Measurements from ENCODE around the gene ACBD4.

Gene ACBD4

GRCh38 chr17:45098081-45098868 lies 37.2 kb upstream of the ACBD4 start:
- Histone ChIP-seq H3K4me3 (ENCODE audit: low read depth, low read length) (no peak overlapping the region), H3K36me3 (ENCODE audit: control insufficient read depth in 2 of 2, insufficient read depth in 1 of 2, low read length in 2 of 2) (peaks cover 60 to 90% of the 10 kb centered on the region in 2 experiments), H3K27ac (ENCODE audit: extremely low read depth, low read depth, low read length) (peak overlapping the region; percentile 37; the same call in 1 of the 2 replicates), H3K9me3 (ENCODE audit: control insufficient read depth, insufficient read depth, low read depth, low read length) (no peaks in the 10 kb centered on the region), H3K4me1 (ENCODE audit: control insufficient read depth, insufficient read depth, low read length) (no peaks in the 10 kb centered on the region)
- TF ChIP-seq ZNF157 (tag by site-specific recombination; IDR thresholded peaks at IDR 0.05): peak; percentile 62; the same call in 1 of the 2 replicates
- no peak for TF ChIP-seq ZNF768 (tag by site-specific recombination; IDR thresholded peaks at IDR 0.05)
- TF ChIP-seq ZNF426 (tag by site-specific recombination; IDR thresholded peaks at IDR 0.05): no peak
- TF ChIP-seq ZNF280C (tag by site-specific recombination; IDR thresholded peaks at IDR 0.05): no peak
- POLR2A ChIA-PET: interaction anchor here (1.0 kb wide), 1 partner anchor 42 kb away, joined by 3 read pairs; no protein-coding TSS in a partner anchor
- CTCF ChIA-PET: interaction anchor here (0.6 to 5.6 kb wide), 44 partner anchors 10 to 566 kb away, joined by 3 to 71 read pairs (median 4); partner anchors contain the start of genes ACBD4, GFAP and PLCD3

- Histone ChIP-seq H3K4me1 (ENCODE audit: control insufficient read depth, insufficient read depth, low read length) (no peaks in the 10 kb centered on the region), H3K27ac (ENCODE audit: extremely low read depth, low read depth, low read length) (no peak overlapping the region), H3K9me3 (ENCODE audit: control insufficient read depth, insufficient read depth, low read depth, low read length) (no peaks in the 10 kb centered on the region), H3K36me3 (ENCODE audit: control insufficient read depth in 2 of 2, insufficient read depth in 1 of 2, low read length in 2 of 2) (peaks cover 61 to 90% of the 10 kb centered on the region in 2 experiments), H3K4me3 (ENCODE audit: low read depth, low read length) (no peak overlapping the region)
- POLR2A ChIA-PET: interaction anchor here (0.5 to 1.2 kb wide), 5 partner anchors 10 to 64 kb away, joined by 3 to 5 read pairs (median 3); partner anchors contain the start of gene HEXIM1
- CTCF ChIA-PET: interaction anchor here (0.6 to 5.6 kb wide), 60 partner anchors 9 to 567 kb away, joined by 3 to 71 read pairs (median 4); partner anchors contain the start of genes ACBD4, DCAKD, EFTUD2 and GFAP
- TF ChIP-seq CTCF (tag by site-specific recombination; IDR thresholded peaks at IDR 0.05) (peak; percentile 88), ZNF561 (tag by site-specific recombination; IDR thresholded peaks at IDR 0.05; ENCODE audit: borderline replicate concordance) (peak; percentile 80; the same call in 1 of the 2 replicates), HIC1 (tag by site-specific recombination; IDR thresholded peaks at IDR 0.05) (no peak), ZNF654 (tag by site-specific recombination; IDR thresholded peaks at IDR 0.05; ENCODE audit: low read depth) (peak; percentile 94), ZNF548 (tag by site-specific recombination; IDR thresholded peaks at IDR 0.05) (no peak), ZNF10 (tag by site-specific recombination; IDR thresholded peaks at IDR 0.05) (no peak), IKZF3 (tag by site-specific recombination; IDR thresholded peaks at IDR 0.05) (0 out of 2 replicates have a peak, but pooled peaks have one; percentile 56), ZNF701 (tag by site-specific recombination; IDR thresholded peaks at IDR 0.05) (no peak), ZEB2 (tag by site-specific recombination; IDR thresholded peaks at IDR 0.05) (0 out of 2 replicates have a peak, but pooled peaks have one; percentile 17), ZBTB48 (tag by site-specific recombination; IDR thresholded peaks at IDR 0.05) (peak; percentile 99), PRDM1 (tag by site-specific recombination; IDR thresholded peaks at IDR 0.05) (peak; percentile 91)
- TF ChIP-seq, protein P1, sequence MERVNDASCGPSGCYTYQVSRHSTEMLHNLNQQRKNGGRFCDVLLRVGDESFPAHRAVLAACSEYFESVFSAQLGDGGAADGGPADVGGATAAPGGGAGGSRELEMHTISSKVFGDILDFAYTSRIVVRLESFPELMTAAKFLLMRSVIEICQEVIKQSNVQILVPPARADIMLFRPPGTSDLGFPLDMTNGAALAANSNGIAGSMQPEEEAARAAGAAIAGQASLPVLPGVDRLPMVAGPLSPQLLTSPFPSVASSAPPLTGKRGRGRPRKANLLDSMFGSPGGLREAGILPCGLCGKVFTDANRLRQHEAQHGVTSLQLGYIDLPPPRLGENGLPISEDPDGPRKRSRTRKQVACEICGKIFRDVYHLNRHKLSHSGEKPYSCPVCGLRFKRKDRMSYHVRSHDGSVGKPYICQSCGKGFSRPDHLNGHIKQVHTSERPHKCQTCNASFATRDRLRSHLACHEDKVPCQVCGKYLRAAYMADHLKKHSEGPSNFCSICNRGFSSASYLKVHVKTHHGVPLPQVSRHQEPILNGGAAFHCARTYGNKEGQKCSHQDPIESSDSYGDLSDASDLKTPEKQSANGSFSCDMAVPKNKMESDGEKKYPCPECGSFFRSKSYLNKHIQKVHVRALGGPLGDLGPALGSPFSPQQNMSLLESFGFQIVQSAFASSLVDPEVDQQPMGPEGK (tag by site-specific recombination; IDR thresholded peaks at IDR 0.05): peak; percentile 40; the same call in 1 of the 2 replicates
- TF ChIP-seq, protein P2, sequence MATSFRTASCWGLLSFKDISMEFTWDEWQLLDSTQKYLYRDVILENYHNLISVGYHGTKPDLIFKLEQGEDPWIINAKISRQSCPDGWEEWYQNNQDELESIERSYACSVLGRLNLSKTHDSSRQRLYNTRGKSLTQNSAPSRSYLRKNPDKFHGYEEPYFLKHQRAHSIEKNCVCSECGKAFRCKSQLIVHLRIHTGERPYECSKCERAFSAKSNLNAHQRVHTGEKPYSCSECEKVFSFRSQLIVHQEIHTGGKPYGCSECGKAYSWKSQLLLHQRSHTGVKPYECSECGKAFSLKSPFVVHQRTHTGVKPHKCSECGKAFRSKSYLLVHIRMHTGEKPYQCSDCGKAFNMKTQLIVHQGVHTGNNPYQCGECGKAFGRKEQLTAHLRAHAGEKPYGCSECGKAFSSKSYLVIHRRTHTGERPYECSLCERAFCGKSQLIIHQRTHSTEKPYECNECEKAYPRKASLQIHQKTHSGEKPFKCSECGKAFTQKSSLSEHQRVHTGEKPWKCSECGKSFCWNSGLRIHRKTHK (tag by site-specific recombination; IDR thresholded peaks at IDR 0.05): no peak
- TF ChIP-seq, protein P3, sequence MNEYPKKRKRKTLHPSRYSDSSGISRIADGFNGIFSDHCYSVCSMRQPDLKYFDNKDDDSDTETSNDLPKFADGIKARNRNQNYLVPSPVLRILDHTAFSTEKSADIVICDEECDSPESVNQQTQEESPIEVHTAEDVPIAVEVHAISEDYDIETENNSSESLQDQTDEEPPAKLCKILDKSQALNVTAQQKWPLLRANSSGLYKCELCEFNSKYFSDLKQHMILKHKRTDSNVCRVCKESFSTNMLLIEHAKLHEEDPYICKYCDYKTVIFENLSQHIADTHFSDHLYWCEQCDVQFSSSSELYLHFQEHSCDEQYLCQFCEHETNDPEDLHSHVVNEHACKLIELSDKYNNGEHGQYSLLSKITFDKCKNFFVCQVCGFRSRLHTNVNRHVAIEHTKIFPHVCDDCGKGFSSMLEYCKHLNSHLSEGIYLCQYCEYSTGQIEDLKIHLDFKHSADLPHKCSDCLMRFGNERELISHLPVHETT (tag by site-specific recombination; IDR thresholded peaks at IDR 0.05): 0 out of 2 replicates have a peak, but pooled peaks have one; percentile 20
Measured at GRCh38 chr17:45098869-45099616, 36.4 kb upstream of the ACBD4 start.

Data from HEK293 (cell line).